HG02588 (cell line): ENCODE data around the gene FAM53C.
A peak's percentile ranks its signal among the peaks of the same experiment; 100 is the strongest.

Experiments used
- ATAC-seq: cut with Tn5 transposase; IDR thresholded peaks from one replicate; pipeline ENCODE4 v1.9.1; 2021; ENCODE audit warnings: mild to moderate bottlenecking, moderate library complexity; ENCODE audit not compliant: unreplicated experiment

FAM53C gene

DNA sequence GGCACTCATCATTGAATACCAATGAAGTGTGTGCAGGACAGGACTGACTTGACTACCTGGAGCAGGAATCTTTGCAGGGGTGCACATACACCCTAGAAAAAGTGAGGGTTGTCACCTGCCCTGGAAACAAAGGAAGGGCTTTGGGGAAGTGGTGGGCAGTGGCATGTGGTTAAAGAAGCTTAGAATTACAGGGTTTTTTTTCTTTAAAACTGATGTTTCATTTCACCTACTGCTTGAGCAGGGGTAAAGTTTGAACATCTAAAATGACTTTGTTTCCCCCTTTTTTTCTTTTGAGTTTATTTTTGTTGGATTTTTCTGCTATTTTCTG is 12.5 kb downstream of the FAM53C start:
- ATAC-seq: no peak

GRCh38 chr5:138351056-138351455 is 13.0 kb downstream of the FAM53C start:
- no peak for ATAC-seq

GRCh38 chr5:138351517-138351916 is 13.5 kb downstream of the FAM53C start:
- no peak for ATAC-seq

GRCh38 chr5:138352071-138352721 is 14.1 kb downstream of the FAM53C start, which contains the start of gene KDM3B:
Gene KDM3B, plus strand, starts transcription at chr5:138352685. Its CDS starts 111 bp downstream, at chr5:138352796.
- ATAC-seq: peak; percentile 68

GRCh38 chr5:138352722-138353559 is 14.9 kb downstream of the FAM53C start:
- ATAC-seq: peak; percentile 44

- no peak for ATAC-seq
These were observed 15.6 kb downstream of the FAM53C start for GRCh38 chr5:138353560-138354080.

GRCh38 chr5:138354387-138354786 is 16.3 kb downstream of the FAM53C start:
- no peak for ATAC-seq

DNA sequence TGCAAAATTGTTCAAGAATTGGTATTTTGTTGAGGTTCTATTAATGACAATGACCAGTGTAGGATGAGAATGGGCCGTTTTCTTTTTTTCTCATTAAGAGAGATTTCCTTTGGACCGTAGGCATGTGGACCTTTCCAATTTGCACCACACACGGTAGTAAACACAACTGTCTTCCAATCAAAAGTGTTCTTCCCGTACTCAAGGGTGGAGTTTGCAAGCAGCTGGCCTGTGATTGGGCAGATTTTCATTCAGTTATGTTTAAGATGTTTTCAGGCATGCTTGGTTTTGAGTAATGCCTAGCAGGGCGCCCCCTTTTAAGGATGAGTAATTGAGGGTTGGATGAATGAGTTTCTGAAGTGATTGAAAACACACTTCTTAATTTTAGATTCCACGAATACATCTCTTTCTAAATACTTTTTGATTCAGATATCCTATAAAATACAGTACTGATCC is 16.9 kb downstream of the FAM53C start:
- ATAC-seq: peak; percentile 35

DNA sequence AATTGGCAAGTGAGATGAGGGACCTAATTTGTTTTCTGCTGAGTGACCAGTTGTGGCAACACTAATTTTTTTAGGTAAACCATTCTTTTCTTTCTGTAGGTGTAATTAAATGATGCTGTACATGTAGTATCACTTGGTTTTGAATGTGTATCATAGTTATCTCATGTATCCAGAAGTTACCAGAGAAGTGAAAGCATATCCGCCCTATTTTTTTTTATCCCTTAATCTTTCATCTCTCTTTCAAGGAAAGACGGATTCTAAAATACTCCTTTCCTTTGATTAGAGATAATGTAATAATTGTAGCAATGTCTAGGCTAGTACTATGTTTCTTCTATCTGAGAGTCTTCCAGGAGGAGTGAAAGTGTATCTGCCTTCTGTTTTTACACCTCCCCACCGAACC is 21.6 kb downstream of the FAM53C start:
- ATAC-seq: no peak

- no peak for ATAC-seq
These were observed 22.9 kb downstream of the FAM53C start for GRCh38 chr5:138360941-138361452.

GRCh38 chr5:138364576-138364975 is 26.5 kb downstream of the FAM53C start:
- ATAC-seq: no peak

DNA sequence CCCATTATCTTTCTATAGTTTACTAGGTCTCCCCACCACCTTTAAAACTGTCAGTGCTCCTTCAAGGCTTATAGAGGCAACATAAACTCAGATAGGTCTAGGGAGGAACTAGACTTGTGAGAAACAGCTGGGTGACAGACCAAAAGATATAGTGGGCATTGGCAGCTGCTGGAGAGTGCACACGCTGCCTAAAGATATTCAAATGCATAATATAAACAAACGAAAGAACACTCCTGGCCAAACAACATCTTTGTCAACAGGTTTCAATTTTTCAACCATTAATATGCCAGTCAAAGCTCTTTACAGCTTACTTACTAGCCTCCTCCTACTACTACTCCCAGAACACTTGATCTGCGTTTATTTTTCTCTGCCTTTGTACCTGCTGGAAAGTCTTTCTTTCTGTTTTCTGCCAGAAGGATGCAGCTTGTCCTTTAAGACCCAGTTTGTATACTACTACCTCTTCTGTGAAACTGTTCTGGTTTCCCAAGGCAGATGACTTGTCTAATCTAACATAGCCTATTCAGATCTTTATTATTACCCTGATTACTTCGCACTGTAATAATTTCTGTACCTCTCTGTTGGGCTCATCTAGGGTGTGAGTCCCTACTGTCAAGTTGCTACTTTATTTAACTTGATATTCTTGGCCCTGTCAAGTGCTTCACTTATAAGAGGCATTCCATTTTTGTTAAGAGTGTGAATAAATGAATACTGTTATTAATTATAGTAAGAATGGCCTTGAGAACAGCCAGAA is 28.7 kb downstream of the FAM53C start:
- no peak for ATAC-seq

GRCh38 chr5:138369261-138369660 is 31.2 kb downstream of the FAM53C start:
- no peak for ATAC-seq

GRCh38 chr5:138369706-138370105 is 31.6 kb downstream of the FAM53C start:
- no peak for ATAC-seq

DNA sequence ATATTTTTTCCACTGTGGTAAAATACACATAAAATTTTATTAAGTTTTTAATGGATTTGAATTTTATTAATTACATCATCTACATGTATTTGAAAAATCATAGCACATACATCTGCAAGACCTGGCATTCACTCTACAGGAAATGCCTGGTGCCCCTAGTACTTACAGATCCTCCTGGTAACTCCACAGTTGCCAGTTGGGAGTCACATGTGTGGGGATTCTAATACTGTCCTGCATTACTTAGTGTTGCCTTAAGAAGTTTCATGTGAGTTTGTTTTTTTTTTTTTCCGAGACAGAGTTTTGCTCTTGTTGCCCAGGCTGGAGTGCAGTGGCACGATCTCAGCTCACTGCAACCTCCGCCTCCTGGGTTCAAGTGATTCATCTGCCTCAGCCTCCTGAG is 32.5 kb downstream of the FAM53C start:
- no peak for ATAC-seq

DNA sequence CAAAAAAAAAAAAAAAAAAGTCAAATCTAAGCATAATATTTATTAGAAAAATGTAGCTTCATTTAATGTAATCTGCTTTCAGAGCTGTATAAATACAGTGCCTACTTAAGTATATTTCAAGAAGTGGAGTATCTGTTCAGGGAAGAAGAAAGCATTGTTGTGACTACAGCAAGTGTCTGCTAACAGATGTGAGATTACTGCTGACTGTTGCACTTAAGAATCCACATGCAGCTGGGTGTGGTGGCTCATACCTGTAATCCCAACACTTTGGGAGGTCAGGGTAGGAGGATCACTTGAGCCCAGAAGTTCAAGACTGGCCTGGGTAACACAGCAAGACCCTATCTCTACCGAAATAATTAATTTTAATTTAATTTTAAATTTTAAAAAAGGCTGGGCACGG is 33.4 kb downstream of the FAM53C start:
- ATAC-seq: no peak

DNA sequence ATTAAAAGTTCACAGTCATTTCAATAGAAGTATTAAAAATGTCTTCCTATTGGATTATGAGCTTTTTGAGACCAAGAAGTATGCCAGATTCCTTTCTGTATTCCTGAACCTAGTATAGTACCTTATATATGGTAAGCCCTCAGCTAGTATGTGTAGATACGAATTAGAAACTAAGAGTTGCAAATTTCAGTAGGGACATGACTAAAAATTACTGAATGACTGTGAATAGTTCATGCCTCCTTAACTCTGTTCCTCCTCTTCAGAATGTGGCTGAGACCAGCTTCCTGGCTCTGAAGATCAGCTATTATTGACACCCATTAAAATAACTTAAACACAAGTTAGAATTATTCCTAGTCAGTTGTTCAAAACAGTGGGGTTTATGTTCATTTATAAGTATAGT is 34.2 kb downstream of the FAM53C start:
- peak; percentile 74 for ATAC-seq

DNA sequence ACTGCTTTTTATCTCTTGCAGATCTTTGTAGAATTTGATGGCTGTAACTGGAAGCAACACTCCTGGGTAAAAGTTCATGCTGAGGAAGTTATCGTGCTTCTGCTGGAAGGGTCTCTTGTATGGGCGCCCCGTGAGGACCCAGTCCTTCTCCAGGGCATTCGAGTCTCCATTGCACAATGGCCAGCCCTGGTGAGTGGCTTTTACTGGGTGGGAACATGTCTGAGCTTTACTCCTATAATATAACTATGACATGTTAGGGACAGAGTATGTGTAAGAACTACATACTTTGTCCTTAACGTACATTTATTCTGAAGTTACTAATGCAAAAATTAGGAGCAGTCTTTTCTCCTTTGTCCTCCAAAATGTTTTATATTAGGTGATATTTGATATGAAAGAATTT is 34.6 kb downstream of the FAM53C start:
- no peak for ATAC-seq

GRCh38 chr5:138382347-138382746 is 44.3 kb downstream of the FAM53C start:
- ATAC-seq: no peak

DNA sequence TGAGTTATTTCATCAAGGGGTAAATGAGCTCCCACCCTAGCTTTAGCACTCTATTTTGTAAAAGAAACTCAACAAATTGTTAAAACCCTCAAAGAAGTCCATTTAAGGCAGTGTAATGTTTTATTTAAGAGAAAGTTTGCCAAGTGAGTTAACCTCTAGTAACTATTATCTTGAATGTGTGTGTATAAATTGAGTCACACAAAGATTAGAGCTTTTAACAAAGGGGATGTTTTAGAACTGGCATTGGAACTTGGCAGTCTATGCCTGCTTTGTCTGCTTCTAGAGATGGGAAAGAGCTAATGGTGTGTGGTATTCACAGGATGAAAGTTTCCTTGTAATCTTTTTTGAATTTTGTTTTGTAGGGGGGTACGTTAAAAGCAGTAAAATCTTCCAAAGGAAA is 47.6 kb downstream of the FAM53C start:
- ATAC-seq: no peak

- no peak for ATAC-seq
These were observed 48.2 kb downstream of the FAM53C start for GRCh38 chr5:138386290-138386689.
